Activated CD4-positive, alpha-beta T cell treated with anti-CD3 and anti-CD28 coated beads for 1 hour (primary cell): ENCODE results near the gene GNA15.
"Not testable (repeated sequence)": the region's sequence is repeated elsewhere in the genome, so short reads cannot be mapped to it uniquely, and the experiment has no call there.

Experiments
- DNase-seq: peaks from one replicate; pipeline ENCODE4 v3.0.0-alpha.2; 2020

Gene GNA15

DNA sequence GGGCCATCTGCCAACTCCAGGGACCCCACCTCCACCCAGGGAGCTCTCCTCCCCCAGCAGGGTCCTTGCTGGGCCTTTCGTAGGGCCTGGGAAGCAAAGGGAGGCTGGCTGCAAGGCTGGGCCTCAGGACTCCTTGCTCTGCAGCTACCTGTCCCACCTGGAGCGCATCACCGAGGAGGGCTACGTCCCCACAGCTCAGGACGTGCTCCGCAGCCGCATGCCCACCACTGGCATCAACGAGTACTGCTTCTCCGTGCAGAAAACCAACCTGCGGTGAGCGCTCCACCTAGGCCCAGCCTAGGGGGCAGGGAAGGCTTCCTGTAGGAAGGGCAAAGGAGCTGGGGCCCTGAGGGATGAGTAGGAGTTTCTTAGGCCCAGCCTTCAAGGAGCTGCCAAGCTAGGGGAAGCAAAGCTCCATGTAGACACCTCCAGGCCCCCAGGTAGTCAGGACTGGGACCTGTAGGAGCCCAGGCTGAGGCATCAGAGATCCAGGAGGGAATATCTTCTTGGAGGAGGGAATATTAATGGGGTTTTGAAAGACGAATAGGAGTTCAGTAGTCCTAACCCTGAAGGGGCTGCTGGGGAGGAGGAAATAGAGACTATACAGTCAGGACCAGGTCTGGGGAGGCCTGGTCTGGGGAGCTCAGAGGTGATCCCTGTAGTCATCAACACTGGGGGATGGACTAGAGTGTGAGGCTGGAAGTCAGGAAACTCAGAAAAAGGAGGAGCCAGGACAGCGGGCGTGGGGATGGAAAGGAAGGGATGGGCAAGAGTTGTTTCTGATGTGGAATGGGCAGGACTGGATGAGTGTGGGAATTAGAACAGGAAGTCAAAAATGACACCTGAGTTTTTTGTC is 16.0 kb downstream of the GNA15 start:
- DNase-seq: no peak

DNA sequence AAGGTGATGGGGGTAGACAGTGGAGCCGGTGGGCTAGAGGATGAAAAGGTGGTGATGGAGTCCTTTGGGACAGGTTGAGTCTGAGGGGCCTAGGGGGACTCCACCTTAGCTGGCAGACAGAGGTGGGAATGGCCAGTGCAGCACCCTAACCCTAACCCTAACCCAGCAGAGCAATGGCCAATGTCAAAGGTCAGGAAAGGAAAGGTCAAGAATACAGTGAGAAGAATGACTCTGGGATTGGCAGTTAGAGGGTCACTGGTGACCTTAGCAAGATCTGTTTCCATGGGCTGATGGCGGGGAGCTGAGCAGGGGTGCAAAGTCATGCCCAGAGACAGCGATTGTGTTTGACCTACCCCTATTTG is 16.6 kb downstream of the GNA15 start:
- DNase-seq: no peak

DNA sequence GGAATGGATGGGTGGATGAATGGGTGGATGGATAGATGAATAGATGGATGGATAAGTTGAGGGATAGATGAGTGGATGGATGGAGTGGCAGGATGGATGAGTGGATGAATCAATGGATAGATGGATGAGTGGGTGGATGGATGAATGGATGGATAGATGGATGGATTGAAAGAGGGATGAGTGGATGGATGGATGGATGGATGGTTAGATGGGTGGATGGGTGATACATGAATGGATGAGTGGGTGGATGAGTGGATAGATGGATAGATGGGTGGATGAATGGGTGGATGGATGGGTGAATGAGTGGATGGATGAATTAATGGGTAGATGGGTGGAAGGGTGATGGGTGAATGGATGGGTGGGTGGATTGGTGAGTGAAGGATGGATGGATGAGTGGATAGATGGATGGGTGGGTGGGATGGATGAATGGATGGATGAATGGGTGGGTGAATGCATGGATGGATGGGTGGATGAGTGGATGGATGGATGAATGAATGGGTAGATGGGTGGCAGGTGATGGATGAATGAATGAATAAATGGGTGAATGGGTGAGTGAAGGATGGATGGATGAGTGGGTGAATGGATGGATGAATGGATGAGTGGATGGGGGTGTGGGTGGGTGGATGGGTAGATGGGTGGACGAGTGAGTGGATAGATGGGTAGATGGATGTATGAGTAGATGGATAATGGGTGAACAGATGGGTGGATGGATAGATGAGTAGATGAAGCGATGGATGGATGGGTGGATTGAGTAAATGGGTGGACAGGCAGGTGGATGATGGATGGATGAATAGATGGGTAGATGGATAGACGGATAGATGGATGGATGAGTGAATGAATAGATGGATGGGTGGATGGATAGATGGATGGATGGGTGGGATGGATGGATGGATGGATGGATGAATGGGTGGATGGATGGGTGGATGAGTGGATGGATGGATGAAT is 17.7 kb downstream of the GNA15 start:
- DNase-seq: no peak

DNA sequence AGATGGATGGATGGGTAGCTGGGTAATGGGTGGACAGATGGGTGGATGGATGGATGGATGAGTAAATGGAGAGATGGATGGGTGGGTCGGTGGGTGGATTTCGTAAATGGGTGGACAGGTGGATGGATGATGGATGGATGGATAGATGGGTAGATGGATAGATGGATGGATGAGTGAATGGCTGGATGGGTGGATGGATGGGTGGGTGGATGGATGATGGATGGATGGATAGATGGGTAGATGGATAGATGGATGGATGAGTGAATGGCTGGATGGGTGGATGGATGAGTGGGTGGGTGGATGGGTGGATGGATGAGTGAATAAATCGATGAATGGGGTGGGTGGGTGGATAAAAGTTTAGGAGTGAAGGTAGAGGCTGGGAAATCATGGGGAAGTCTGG is 18.6 kb downstream of the GNA15 start:
- DNase-seq: not testable (repeated sequence)

DNA sequence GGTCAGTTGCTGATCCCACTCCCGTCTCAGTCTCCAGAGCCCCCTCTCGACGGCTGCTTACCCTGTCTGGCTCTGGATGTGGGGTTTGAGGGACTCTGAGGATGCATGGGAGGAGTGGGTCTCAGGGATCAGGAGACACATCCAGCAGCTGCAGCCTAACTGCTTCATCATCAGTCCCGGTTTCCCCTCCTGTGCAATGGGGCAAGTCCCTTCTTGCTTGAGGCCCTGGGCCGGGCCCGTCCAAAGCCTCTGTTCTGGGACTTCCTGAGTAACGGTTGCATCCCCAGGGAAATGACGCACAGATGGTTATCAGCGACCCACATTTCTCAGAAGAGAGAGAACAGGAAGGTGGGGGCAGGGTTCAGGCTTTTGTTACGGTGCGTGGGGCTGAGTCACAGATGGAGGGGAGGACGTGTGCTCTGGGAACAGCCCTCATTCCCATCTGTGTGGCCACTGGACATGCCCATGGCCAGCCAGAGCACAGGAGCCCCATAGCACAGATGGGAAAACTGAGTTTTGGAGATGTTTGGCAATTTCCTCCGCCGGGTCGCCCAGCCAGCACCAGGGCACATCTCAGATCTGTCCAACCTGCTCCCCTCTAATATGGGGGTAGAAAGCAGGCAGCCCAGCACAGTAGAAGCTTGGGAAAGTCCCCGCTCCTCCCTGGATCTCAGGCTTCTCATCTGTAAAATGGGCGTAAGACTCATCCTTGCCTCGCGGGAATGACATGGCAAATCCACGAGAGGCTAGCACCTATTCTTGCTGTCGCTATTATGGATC is 19.3 kb downstream of the GNA15 start:
- peak; percentile 55 for DNase-seq

DNA sequence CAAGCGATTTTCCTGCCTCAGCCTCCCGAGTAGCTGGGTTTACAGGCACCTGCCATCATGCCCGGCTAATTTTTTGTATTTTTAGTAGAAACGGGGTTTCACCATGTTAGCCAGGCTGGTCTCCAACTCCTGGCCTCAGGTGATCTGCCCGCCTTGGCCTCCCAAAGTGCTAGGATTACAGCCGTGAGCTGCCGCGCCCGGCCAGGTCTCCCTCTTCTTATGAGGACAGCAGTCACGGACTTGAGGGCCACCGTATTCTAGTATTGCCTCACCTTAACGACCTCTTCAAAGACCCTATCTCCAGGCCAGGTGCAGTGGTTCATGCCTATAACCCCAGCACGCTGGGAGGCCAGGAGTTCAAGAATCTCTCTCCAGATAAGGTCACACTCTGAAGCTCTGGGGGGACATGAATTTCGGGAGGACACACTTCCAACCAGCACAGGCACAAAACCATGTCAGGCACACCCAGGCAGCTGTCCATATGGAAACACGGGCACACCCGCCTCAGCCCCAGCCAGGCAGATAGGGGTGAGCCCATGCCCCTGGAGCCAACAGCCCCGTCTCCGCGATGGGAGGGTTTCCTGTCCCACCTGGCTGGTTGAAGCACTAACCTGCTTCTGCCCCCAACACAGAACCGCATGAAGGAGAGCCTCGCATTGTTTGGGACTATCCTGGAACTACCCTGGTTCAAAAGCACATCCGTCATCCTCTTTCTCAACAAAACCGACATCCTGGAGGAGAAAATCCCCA is 21.4 kb downstream of the GNA15 start:
- no peak for DNase-seq

DNA sequence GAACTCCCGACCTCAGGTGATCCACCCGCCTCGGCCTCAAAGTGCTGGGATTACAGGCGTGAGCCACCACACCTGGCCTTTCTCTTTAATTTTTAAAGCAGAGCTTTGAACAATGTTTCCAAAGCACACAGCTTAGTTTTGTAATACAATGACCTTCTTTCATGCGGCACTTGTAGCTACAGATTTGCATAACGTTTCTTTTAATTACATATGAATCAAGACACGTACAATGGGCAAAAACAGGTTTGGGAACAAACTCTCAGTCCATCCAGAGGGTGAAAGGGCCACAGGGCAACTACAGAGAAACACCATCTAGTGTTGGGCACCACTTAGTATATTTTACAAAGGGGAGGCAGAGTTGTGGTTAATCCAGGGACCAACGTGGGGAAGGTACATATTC is 23.7 kb downstream of the GNA15 start:
- no peak for DNase-seq

DNA sequence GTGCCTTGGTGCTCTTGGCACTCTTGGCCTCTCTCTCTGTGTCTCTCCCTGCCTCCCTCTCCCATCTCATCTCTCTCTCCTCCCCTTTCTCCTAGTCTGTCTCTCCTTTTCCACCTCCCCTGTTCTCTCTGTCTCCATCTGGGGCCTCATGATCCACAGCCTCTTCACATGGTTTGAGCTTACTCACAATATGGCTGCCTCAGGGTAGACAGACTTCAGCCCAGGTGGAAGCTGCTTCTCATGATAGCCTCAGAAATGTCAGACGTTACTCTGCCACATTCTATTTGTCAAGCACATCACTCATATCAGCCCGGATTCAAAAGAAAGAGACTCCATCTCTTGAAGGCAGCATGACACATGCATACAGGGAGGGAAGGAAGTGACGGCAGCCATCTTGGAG is 24.4 kb downstream of the GNA15 start:
- DNase-seq: no peak

DNA sequence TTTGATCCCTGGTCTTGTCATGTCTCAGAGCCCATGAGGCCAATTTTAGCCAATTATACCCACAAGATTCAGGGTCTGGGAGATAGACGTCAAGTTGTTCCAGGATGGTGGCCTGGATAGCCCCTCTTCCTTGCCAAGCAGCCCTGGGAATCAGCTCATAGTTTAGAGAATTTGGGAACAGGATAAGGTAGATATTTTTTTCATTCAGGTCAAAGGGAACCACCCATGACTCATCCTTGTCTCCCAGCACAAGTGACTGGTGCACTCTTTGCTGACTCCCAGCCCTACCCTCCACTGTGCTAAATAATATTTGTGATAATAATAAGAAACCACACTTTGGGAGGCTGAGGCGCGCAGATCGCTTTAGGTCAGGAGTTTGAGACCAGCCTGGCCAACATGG is 25.6 kb downstream of the GNA15 start:
- DNase-seq: no peak

DNA sequence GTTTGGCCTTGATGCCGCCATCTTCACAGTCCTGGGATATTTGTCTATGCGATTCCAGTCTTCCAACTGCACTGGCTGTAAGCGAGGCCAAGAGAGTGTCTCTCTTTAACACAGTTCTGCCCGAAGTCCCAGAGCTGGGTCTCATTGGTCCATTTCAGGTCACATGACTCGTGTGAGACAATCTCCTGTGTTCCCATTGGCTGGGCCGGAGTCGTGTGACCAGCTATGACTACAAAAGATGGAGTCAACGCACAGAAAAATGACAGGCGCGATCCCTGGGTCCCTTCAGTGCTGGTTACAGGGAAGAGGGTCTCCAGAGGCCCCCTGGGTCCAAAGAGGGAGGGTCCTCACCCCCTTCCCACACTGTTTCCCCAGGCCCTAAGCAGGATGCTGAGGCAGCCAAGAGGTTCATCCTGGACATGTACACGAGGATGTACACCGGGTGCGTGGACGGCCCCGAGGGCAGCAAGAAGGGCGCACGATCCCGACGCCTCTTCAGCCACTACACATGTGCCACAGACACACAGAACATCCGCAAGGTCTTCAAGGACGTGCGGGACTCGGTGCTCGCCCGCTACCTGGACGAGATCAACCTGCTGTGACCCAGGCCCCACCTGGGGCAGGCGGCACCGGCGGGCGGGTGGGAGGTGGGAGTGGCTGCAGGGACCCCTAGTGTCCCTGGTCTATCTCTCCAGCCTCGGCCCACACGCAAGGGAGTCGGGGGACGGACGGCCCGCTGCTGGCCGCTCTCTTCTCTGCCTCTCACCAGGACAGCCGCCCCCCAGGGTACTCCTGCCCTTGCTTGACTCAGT is 26.8 kb downstream of the GNA15 start:
- DNase-seq: no peak

DNA sequence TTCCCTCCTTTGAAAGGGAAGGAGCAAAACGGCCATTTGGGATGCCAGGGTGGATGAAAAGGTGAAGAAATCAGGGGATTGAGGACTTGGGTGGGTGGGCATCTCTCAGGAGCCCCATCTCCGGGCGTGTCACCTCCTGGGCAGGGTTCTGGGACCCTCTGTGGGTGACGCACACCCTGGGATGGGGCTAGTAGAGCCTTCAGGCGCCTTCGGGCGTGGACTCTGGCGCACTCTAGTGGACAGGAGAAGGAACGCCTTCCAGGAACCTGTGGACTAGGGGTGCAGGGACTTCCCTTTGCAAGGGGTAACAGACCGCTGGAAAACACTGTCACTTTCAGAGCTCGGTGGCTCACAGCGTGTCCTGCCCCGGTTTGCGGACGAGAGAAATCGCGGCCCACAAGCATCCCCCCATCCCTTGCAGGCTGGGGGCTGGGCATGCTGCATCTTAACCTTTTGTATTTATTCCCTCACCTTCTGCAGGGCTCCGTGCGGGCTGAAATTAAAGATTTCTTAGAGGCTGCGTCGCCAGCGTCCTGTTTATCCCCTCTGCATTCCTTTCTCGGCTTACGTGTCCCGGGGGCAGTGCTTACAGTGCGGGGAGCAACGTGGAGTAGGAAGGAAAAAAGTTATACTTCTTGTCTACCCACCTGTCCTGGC is 27.5 kb downstream of the GNA15 start:
- peak; percentile 64 for DNase-seq

DNA sequence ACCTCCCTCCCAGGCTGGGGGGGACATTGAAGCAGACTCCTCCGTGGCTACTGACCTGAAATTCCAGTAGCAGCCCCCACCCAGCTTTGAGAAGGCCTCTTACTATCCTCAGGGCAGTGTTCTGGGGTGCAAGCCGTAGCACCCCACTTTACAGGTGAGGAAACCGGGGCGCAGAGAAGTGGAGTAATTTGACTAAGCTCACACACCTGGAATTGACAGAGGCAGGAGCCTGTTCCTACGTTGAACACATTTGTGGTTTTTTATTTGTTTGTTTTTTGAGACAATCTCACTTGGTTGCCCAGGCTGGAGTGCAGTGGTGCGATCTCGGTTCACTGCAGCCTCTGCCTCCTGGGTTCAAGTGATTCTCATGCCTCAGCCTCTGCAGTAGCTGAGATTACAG is 28.1 kb downstream of the GNA15 start:
- DNase-seq: no peak

DNA sequence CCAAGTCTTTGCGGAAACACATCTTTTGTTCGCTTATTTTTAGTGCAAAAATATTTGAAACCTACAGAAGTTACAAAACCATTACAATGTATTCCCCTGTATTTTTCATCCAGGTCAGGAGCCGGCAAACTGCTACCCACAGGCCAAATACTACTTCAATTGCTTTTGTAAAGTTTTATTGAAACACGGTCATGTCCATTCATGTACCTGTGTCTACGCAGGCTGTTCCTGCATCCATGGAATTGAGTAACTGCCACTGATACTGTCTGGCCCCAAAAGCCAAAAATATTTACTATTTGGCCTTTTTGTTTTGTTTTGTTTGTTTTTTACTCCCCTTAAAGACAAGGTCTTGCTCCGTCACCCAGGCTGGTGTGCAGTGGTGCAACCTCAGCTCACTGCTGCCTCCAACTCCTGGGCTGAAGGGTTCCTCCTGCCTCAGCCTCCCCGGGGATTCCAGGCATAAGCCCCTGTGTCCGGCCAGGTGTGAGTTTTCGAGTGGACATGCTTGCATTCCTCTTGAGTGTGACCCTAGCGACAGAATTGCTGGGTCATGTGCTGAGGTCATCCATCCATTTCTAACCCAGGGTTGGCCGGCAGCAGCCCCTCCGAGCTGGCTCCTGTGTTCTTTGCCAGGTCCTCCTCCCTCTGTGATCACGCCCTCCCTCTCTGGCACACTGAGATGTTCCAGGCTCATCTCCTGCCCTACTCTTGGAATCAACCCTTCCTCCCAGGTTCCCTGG is 31.9 kb downstream of the GNA15 start:
- no peak for DNase-seq

DNA sequence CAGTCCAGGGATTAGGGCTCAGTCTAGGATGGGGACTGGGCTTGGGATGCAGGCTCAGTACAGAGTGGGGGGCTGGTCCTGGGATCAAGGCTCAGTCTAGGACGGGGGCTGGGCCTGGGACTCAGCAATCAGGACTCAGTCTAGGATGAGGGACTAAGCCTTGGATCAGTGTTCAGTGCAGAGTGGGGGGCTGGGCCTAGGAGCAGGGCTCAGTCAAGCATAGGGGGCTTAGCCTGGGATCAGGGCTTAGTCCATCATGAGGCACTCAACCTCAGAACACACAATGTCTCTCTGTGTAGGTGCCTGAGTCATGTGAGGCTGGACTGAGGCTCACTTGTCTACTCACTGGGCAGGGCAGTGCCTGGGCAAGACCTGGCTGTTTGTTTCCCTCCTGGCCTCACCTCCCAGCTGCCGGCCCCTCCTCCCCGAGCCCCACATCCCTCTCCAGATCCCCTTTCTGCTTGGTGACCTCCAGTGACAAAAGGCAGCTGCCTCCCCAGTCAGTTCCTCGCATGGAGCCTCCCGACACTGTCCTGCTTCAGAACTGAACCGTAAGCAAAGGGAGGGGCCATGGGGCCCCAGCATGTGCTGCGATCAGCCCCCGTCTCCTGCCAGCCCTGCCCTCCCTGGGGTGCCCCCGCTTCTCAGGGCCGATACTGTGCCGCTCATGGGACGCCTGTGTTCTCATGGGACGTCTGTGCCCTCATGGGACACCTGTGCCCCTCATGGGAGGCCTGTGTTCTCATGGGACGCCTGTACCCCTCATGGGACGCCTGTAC is 36.2 kb downstream of the GNA15 start:
- DNase-seq: no peak

DNA sequence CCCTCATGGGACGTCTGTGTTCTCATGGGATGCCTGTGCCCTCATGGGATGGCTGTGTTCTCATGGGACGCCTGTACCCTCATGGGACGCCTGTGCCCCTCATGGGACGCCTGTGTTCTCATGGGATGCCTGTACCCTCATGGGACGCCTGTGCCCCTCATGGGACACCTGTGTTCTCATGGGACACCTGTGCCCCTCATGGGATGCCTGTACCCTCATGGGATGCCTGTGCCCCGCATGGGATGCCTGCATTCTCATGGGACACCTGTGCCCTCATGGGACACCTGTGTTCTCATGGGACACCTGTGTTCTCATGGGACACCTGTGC is 36.8 kb downstream of the GNA15 start:
- not testable (repeated sequence) for DNase-seq

DNA sequence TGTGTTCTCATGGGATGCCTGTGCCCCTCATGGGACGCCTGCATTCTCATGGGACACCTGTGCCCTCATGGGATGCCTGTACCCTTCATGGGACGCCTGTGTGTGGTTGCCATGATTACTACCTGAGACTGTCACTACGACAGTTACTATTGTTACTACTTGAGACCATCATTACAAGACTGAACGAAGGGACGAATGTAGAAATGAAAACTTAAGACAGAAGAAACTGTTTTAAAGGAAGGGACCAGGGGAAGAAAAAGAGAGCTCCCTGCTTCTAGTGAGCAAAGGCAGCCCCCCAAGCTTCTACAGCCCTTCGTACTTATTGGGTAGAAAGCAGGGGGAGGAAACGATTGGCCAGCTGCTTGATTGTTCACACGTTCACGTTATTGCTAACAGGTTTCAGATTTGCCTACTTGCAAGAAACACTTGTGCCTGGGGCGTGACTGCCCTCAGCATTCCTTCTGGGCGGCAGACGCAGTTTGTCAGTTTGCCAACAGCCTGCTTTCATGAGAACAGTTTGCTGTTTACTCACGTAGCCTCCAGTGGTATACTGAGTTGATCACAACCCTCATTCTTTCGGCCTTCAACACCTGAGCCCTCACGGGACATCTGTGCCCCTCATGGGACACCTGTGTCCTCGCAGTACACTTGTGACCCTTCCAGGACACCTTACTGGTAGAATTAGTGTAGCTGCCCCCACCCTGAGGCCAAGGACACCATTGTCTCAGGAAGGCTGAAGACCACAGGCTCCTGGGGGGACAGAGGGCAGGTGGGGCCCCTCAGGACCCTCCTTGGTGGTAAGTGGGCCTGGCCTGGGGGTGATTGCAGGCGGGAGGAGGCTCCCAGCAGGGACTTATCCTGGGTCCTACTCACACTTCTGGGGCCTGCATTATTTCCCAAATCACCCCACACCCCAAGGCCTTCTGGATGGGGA is 40.2 kb downstream of the GNA15 start:
- DNase-seq: no peak

DNA sequence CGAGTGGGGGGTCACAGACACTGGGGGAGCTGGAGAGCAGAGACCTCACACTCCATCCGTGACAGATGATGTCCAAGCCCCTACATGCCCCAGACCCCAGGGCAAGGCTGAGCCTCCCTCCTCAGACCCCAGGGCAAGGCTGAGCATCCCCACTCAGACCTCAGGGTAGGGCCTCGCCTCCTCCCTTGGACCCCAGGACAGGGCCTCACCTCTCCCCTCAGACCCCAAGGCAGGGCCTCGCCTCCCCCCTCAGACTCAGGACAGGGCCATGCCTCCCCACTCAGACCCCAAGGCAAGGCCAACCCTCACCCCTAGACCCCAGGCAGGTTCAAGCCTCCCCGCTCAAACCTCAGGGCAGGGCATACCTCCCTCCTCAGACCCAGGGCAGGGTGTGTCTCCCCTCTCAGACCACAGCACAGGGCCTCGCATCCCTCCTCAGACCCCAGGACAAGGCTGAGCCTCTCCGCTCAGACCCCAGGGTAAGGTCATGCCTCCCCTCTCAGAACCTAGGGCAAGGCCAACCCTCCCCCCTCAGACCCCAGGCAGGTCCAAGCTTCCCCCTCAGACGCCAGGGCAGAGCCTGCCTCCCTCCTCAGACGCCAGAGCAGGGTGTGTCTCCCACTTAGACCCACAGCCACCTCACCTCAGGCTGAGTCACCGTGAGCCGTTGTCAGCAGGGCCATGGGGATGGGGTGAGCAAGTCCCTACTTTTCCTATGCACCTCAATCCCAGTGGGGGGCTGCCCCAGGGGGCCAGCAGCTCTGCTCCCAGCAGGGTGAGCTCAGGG is 41.1 kb downstream of the GNA15 start:
- peak; percentile 62 for DNase-seq
